Neural crest cell (in vitro differentiated cells): ENCODE measurements around the gene OR4C11. TPM values are rescaled to one million over a fixed set of nuclear protein-coding genes. Genes with fewer than 3 reads are reported as not detected.

Experiments used
- DNase-seq: peaks from one replicate; pipeline ENCODE4 v3.0.0; 2021; ENCODE audit warnings: low read depth, mixed read lengths, low spot score
- H3K27ac Mint-ChIP-seq: one replicate; pipeline ENCODE4 v1.8.0; 2021; ENCODE audit warnings: mild to moderate bottlenecking, mixed read lengths; ENCODE audit not compliant: unreplicated experiment
- H3K27me3 Mint-ChIP-seq: 2 replicates; pipeline ENCODE4 v1.8.0; 2021; ENCODE audit warnings: low read depth, mild to moderate bottlenecking, mixed read lengths
- H3K36me3 Mint-ChIP-seq: 2 replicates; pipeline ENCODE4 v1.8.0; 2021; ENCODE audit warnings: low read depth, mild to moderate bottlenecking, mixed read lengths
- H3K4me1 Mint-ChIP-seq: 2 replicates; pipeline ENCODE4 v1.8.0; 2021; ENCODE audit warnings: mixed read lengths
- H3K4me3 Mint-ChIP-seq: one replicate; pipeline ENCODE4 v1.8.0; 2021; ENCODE audit warnings: mild to moderate bottlenecking, mixed read lengths
- H3K9me3 Mint-ChIP-seq: 2 replicates; pipeline ENCODE4 v1.8.0; 2021; ENCODE audit warnings: mixed read lengths
- CTCF ChIP-seq: fragments of 200-600 bp; sonication (generic); conservative IDR thresholded peaks from 2 replicates; pipeline ENCODE4 v1.5.0; 2021; ENCODE audit warnings: antibody characterized with exemption, mild to moderate bottlenecking
- long read RNA-seq: library from polyadenylated mRNA; unstranded; transcript quantifications from one replicate; pipeline ENCODE4 v2.0.0, GENCODE V29; 2020
- total RNA-seq: library from RNA; stranded (reverse); gene quantifications from 2 replicates; pipeline ENCODE4 v1.2.1, GENCODE V29; 2021

Gene OR4C11
- not detected in 2 replicates for total RNA-seq
- long read RNA-seq, result 0 reads

- H3K9me3 Mint-ChIP-seq, result no peaks in the 10 kb centered on the region
- DNase-seq, result no peak
- no peak within 1 kb of the TSS for H3K4me3 Mint-ChIP-seq
- no peak within 1 kb of the TSS for H3K27ac Mint-ChIP-seq
- no peak for TF ChIP-seq CTCF
- H3K27me3 Mint-ChIP-seq, result no peaks in the 10 kb centered on the region
- no peaks in the 10 kb centered on the region for H3K4me1 Mint-ChIP-seq
- no peaks in the 10 kb centered on the region for H3K36me3 Mint-ChIP-seq
These were observed at the start of gene OR4C11 for GRCh38 chr11:55607545-55607944. Gene OR4C11, minus strand, starts transcription at chr11:55607645. Its CDS starts 3,272 bp downstream, at chr11:55604373.

- H3K4me3 Mint-ChIP-seq, result no peak overlapping the region
- no peaks in the 10 kb centered on the region for H3K36me3 Mint-ChIP-seq
- no peaks in the 10 kb centered on the region for H3K27me3 Mint-ChIP-seq
- H3K4me1 Mint-ChIP-seq, result no peaks in the 10 kb centered on the region
- no peak for DNase-seq
- TF ChIP-seq CTCF, result no peak
- H3K27ac Mint-ChIP-seq, result no peak overlapping the region
- H3K9me3 Mint-ChIP-seq, result peaks cover 6% of the 10 kb centered on the region
These were observed 47.7 kb upstream of the OR4C11 start for GRCh38 chr11:55655096-55655495.

GRCh38 chr11:55652560-55652959 is 45.1 kb upstream of the OR4C11 start:
- Mint-ChIP-seq H3K4me1 (no peaks in the 10 kb centered on the region), H3K4me3 (no peak overlapping the region), H3K36me3 (no peaks in the 10 kb centered on the region), H3K27me3 (no peaks in the 10 kb centered on the region), H3K9me3 (peaks cover 6% of the 10 kb centered on the region), H3K27ac (no peak overlapping the region)
- no peak for DNase-seq
- TF ChIP-seq CTCF, result no peak

- no peak for DNase-seq
- H3K4me1 Mint-ChIP-seq, result no peaks in the 10 kb centered on the region
- no peak within 1 kb of the TSS for H3K4me3 Mint-ChIP-seq
- no peak for TF ChIP-seq CTCF
- H3K9me3 Mint-ChIP-seq, result peaks cover 3% of the 10 kb centered on the region
- H3K27me3 Mint-ChIP-seq, result no peaks in the 10 kb centered on the region
- H3K27ac Mint-ChIP-seq, result no peak within 1 kb of the TSS
- no peaks in the 10 kb centered on the region for H3K36me3 Mint-ChIP-seq
These were observed 40.6 kb upstream of the OR4C11 start, which contains the start of gene OR4S2 for GRCh38 chr11:55648027-55648426. Gene OR4S2, plus strand, starts transcription at chr11:55648327. Its CDS starts 2,577 bp downstream, at chr11:55650904.

GRCh38 chr11:55634813-55635212 is 27.4 kb upstream of the OR4C11 start, which contains the start of gene OR4P4:
Gene OR4P4, plus strand, starts transcription at chr11:55635113.
- DNase-seq, result no peak
- no peak for TF ChIP-seq CTCF
- H3K9me3 Mint-ChIP-seq, result peaks cover 3% of the 10 kb centered on the region
- no peak within 1 kb of the TSS for H3K4me3 Mint-ChIP-seq
- H3K4me1 Mint-ChIP-seq, result no peaks in the 10 kb centered on the region
- H3K27me3 Mint-ChIP-seq, result no peaks in the 10 kb centered on the region
- H3K27ac Mint-ChIP-seq, result no peak within 1 kb of the TSS
- no peaks in the 10 kb centered on the region for H3K36me3 Mint-ChIP-seq
